Measurements from ENCODE around the gene JAG1. TPM values are rescaled to one million over a fixed set of nuclear protein-coding genes. Genes with fewer than 3 reads are reported as not detected.
"Not testable (repeated sequence)": the region's sequence is repeated elsewhere in the genome, so short reads cannot be mapped to it uniquely, and the experiment has no call there.

JAG1 gene
- total RNA-seq, 1 donor from 2014 or later = 22.1 TPM

DNA sequence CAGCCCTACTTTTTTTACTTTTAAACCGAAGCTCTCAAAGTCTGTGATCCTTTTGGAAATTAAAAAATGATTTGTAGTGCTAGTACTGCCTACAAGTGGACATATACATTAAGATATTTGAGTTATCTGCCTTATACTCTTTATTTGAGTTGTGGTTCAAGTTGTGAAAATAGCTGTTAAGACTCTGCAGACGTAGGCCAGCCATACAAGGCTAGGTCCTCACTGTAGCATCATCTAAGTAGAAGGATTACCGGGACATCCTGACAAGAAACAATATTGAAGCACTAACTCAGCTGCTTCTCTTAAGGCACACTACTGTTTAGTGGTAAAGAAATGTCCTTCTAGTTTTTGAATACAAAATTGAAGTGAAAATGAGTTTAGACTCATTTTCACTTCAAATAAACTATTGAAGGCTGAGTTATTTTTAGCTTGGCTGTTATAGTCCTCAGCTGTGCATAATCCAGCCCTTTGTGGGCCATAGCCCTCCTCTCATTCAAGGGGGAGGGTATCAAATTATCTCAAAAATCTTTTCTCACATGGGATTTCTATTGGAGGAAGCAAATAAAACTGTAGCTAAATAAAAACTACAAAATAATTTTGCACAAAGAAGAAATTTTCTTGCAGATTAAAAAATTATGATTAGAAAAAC is 68.1 kb downstream of the JAG1 start:
- intact Hi-C loops (cut with DNase I) = no loop called here
- DNase-seq (no peak), ATAC-seq (ENCODE audit: poor library complexity) (no peak)

GRCh38 chr20:10604865-10605440 is 68.8 kb downstream of the JAG1 start:
- DNase-seq (no peak), ATAC-seq (ENCODE audit: poor library complexity) (peak; percentile 50)
- intact Hi-C loops (cut with DNase I) = no loop called here

GRCh38 chr20:10603971-10604864 is 69.6 kb downstream of the JAG1 start:
- DNase-seq = peak; percentile 51
- ATAC-seq (ENCODE audit: poor library complexity) = peak; percentile 92
- intact Hi-C loops (cut with DNase I) = no loop called here

- no peak for ATAC-seq (ENCODE audit: poor library complexity)
- DNase-seq = no peak
- intact Hi-C loops (cut with DNase I) = no loop called here
Observed at GRCh38 chr20:10603378-10603777, 70.4 kb downstream of the JAG1 start.

DNA sequence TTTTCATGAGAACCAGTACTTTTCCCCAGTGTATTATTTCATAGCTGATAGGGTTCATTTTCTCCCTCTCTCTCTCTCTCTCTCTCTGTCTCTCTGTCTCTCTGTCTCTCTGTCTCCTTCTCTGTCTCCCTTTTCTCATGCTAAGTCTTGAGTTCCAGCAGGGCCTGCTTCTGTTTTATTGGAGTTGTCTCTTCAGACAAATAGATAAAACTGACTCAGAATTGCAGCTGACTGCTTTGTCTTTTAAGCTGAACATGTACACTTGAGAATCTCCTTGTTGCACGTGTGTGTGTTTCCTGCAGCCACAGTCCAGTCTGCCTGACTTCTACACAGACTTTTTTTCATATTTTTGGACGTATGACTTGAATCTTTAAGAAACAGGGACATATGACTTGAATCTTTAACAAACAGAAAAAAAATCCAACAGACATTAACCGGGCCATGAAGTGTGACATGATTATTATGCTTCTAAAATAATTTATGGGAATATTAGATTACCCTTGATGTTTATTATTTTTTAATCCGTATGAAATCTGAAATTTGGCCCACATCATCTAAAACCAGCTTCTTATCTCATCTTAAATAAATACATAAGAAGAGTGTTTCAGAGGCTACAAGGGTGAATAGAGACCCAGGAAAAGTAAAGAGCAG is 71.5 kb downstream of the JAG1 start:
- DNase-seq = no peak
- no peak for ATAC-seq (ENCODE audit: poor library complexity)
- intact Hi-C loops (cut with DNase I) = no loop called here

DNA sequence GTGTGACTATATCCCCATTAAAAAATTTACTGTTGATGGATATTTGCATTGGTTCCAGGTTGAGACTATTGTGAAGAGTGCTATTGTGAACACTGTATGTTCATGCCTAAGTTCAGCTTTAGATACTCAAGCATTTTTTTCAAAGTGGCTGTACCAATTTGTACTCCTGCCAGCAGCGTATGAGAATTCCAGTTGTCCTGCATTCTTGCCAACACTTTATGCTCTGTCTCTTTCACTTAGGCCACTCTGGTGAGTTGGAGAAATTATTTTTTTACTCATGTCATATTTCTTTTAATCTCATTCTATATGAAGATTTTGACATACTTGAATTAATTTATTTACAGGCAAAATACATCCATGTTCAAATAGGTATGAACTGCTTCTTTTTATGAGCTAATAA is 76.2 kb downstream of the JAG1 start:
- intact Hi-C loops (cut with DNase I) = no loop called here
- no peak for DNase-seq
- ATAC-seq (ENCODE audit: poor library complexity) = no peak

GRCh38 chr20:10596710-10597121 is 77.1 kb downstream of the JAG1 start:
- DNase-seq (no peak), ATAC-seq (ENCODE audit: poor library complexity) (no peak)
- intact Hi-C loops (cut with DNase I) = no loop called here

DNA sequence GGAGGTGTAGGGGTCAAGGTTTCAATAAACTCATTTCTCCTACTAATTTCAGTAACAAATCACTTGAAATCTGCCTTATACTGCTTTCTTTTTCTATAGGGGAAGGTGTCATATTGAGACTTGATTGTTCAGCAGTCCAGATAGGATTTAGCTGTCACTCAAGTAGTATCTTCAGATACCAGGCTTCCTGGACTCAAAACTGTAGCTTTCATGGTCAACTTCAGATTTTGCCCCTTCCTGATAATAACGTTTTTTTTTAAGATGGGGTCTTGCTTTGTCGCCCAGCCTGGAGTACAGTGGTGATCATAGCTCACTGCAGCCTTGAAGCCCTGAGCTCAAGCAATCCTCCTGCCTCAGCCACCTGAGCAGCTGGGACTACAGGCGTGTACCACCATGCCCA is 77.8 kb downstream of the JAG1 start:
- DNase-seq (no peak), ATAC-seq (ENCODE audit: poor library complexity) (no peak)
- intact Hi-C loops (cut with DNase I) = no loop called here

DNA sequence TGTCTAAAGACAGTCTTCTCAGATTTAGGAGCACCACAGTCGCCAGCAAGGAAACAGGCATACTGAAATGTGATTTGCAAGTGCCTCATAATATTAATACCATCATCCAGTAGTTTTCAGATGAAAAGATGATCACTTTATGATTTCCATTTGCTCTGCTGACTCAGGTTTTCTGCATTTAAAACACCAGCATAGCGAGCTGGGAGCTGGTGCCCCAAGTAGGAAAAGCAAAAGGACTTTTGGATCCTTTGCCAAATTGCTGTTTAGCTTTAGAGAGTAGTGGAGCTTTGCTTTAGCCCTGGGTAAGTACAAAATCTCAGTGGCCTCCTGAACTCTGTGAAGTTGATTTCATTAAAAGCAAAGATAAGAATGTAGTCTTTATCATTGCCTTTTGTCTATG is 78.5 kb downstream of the JAG1 start:
- intact Hi-C loops (cut with DNase I) = no loop called here
- no peak for DNase-seq
- ATAC-seq (ENCODE audit: poor library complexity) = no peak

DNA sequence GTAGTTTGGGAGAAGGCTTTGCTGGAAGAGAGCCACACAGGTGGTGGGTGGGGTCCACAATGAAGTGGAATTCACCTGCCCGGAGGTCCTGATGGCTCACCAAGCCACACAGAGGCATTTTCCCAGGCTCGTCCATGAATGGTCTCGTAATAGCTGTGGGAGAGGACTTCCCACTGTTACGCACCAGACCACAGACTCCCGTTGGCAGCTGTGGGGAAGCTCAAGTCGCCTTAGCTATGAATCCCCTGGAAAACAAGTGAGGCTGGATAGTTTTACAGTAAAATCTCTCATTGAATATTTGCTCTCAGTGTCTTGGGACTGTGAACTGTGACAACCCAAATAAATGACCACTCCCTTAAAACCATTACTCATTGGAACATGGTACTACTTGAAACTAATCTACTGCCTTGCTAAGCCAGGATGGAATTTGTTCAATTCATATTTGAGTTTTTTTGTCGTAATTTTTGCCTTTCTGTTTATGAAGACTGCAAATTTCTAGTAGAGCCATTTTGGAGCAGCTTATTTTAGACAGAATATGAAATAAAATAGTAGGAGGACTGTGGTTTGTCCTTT is 79.4 kb downstream of the JAG1 start:
- DNase-seq (no peak), ATAC-seq (ENCODE audit: poor library complexity) (no peak)
- intact Hi-C loops (cut with DNase I) = no loop called here

- ATAC-seq (ENCODE audit: poor library complexity) (peak; percentile 83), DNase-seq (no peak)
- intact Hi-C loops (cut with DNase I) = no loop called here
Observed at GRCh38 chr20:10591946-10592521, 81.8 kb downstream of the JAG1 start.

DNA sequence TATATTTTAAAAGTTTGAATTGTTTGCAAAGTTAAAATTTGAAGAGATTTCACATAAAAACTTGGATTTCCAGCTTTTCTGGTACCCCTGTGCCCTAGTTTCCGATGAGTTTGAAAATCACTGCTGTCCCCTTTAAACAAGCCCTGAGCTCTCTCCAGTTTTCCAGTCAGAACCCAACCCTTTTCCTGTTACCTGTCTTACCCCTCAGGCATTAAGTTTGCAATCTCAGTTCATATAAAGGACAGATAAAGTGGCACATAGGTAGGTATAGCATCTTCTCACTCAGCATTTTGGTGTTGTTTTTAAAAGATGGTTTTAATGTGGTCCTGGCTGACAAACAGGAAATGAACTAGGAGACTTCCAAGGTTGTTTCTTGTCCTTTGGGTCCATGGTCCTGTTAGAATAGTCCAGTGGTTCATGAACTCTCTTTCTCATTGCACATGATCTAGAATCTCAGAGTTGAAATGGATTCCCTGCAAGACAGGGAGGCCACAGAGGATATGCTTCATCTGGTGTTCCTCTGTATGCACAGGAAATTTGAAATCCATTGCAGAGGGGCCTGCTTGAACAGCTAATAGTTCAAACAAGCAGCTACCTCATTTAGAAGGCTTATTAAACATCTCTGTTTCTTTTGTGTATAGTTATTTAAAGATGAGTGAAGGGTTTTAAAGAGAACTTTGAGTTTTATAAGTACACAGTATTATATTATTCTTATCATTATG is 82.7 kb downstream of the JAG1 start:
- intact Hi-C loops (cut with DNase I) = no loop called here
- ATAC-seq (ENCODE audit: poor library complexity) (peak; percentile 15), DNase-seq (no peak)

DNA sequence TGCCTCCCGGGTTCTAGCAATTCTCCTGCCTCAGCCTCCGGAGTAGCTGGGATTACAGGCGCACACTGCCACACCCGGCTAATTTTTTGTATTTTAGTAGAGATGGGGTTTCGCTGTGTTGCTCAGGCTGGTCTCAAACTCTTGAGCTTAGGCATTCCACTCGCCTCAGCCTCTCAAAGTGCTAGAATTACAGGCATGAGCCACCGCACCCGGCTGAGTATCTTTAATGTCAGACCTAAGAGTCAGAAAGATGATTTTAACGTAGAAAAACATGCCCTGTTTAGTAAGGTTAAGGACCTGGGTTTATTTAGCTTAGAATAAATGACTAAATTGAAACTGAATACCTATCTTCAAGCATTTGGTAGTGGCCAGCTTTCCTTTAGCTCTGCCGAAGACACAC is 83.4 kb downstream of the JAG1 start:
- DNase-seq; ATAC-seq (ENCODE audit: poor library complexity); intact Hi-C loops (cut with DNase I): not testable (repeated sequence)

Small RNAs within 50 kb of the gene (microRNA-seq; reads per million reads assigned to microRNA genes)
- not detected for gene MIR6870

Other genes with a start within 250 kb of the JAG1 start
- 27.2 TPM for gene MKKS, start 239.8 kb downstream of the JAG1 start, total RNA-seq
- 2.6 TPM for gene SLX4IP, start 238.7 kb downstream of the JAG1 start, total RNA-seq